ENCODE data around the gene PCDHGB1. TPM values are rescaled to one million over a fixed set of nuclear protein-coding genes. Genes with fewer than 3 reads are reported as not detected.
"Not testable (repeated sequence)": the region's sequence is repeated elsewhere in the genome, so short reads cannot be mapped to it uniquely, and the experiment has no call there.

PCDHGB1 gene
- total RNA-seq, 1 experiment from 2014 or later = 5.6 TPM

- ChIA-PET CTCF (interaction anchor here (0.6 to 3.2 kb wide), 34 partner anchors 9 to 233 kb away, joined by 3 to 46 read pairs (median 4); partner anchors contain the start of genes PCDHB10, PCDHB11, PCDHB12 and PCDHB14), POLR2A (interaction anchor here (1.0 kb wide), 1 partner anchor 10 kb away, joined by 4 read pairs; the partner anchor contains the start of gene TAF7)
- Mint-ChIP-seq H3K9me3 (peaks cover 68% of the 10 kb centered on the region), H3K4me1 (peaks cover 7% of the 10 kb centered on the region), H3K27ac (no peak within 1 kb of the TSS), H3K36me3 (peaks cover 28% of the 10 kb centered on the region), H3K27me3 (ENCODE audit: low read depth) (peaks cover 12% of the 10 kb centered on the region), H3K4me3 (no peak within 1 kb of the TSS)
- DNase-seq (ENCODE audit: low spot score) = peak; percentile 56
- peak; percentile 62 for ATAC-seq
- TF ChIP-seq CTCF (IDR thresholded peaks at IDR 0.05) (peak; percentile 33; the same call in 1 of the 2 replicates), ZBTB43 (CRISPR knock-in tag; IDR thresholded peaks at IDR 0.05) (no peak)
Observed at GRCh38 chr5:141330299-141331080, 19.4 kb upstream of the PCDHGB1 start, which contains the start of gene PCDHGA1. TSS of gene PCDHGA1 (plus strand) at chr5:141330514.

- H3K4me1 Mint-ChIP-seq; H3K27ac Mint-ChIP-seq; POLR2A ChIA-PET; DNase-seq (ENCODE audit: low spot score); H3K4me3 Mint-ChIP-seq; ATAC-seq; H3K27me3 Mint-ChIP-seq (ENCODE audit: low read depth): not testable (repeated sequence)
- Mint-ChIP-seq H3K36me3 (peaks cover 25% of the 10 kb centered on the region), H3K9me3 (peaks cover 66% of the 10 kb centered on the region)
- CTCF ChIA-PET = interaction anchor here (3.0 kb wide), 1 partner anchor 11 kb away, joined by 12 read pairs; the partner anchor contains the start of gene PCDHGA3
Observed at GRCh38 chr5:141332571-141332970, 17.3 kb upstream of the PCDHGB1 start.

- CTCF ChIA-PET = interaction anchor here (0.8 to 2.5 kb wide), 38 partner anchors 9 to 299 kb away, joined by 3 to 33 read pairs (median 6); partner anchors contain the start of genes PCDHB10, PCDHB14, PCDHB15 and PCDHB16
- peak; percentile 60 for DNase-seq (ENCODE audit: low spot score)
- peak within 1 kb of the TSS; percentile 30; the same call in 1 of the 2 replicates for H3K4me3 Mint-ChIP-seq
- TF ChIP-seq TP53 (CRISPR knock-in tag; IDR thresholded peaks at IDR 0.05) (no peak), CTCF (IDR thresholded peaks at IDR 0.05) (peak; percentile 30; the same call in 1 of the 2 replicates), MLX (CRISPR knock-in tag; IDR thresholded peaks at IDR 0.05) (no peak), ERG (CRISPR knock-in tag; IDR thresholded peaks at IDR 0.05) (no peak)
- H3K4me1 Mint-ChIP-seq = peaks cover 1% of the 10 kb centered on the region; the same call in 1 of the 2 replicates
- H3K9me3 Mint-ChIP-seq = peaks cover 64% of the 10 kb centered on the region
- no peaks in the 10 kb centered on the region; the same call in 1 of the 2 replicates for H3K27me3 Mint-ChIP-seq (ENCODE audit: low read depth)
- no peak within 1 kb of the TSS for H3K27ac Mint-ChIP-seq
- POLR2A ChIA-PET = interaction anchor here (1.6 kb wide), 1 partner anchor 18 kb away, joined by 8 read pairs; the partner anchor contains the start of gene TAF7
- ATAC-seq = peak; percentile 78
- peaks cover 22% of the 10 kb centered on the region for H3K36me3 Mint-ChIP-seq
Observed at GRCh38 chr5:141338538-141339306, 11.2 kb upstream of the PCDHGB1 start, which contains the start of gene PCDHGA2. TSS of gene PCDHGA2 (plus strand) at chr5:141338760.

- POLR2A ChIA-PET; H3K27me3 Mint-ChIP-seq (ENCODE audit: low read depth); ATAC-seq; H3K27ac Mint-ChIP-seq; H3K4me1 Mint-ChIP-seq; DNase-seq (ENCODE audit: low spot score); H3K4me3 Mint-ChIP-seq: not testable (repeated sequence)
- Mint-ChIP-seq H3K36me3 (peaks cover 42% of the 10 kb centered on the region), H3K9me3 (peaks cover 67% of the 10 kb centered on the region)
- CTCF ChIA-PET = interaction anchor here (1.3 to 1.6 kb wide), 2 partner anchors 96 to 217 kb away, joined by 3 read pairs; partner anchors contain the start of gene PCDHB15
Observed at GRCh38 chr5:141340781-141341354, 9.0 kb upstream of the PCDHGB1 start.

All from WTC11 (cell line).